HPDE6-E6E7 (cell line): ENCODE results near the gene COL1A1.

Source experiments
- DNase-seq: peaks from one replicate; pipeline ENCODE4 v3.0.0; 2011; ENCODE audit warnings: missing footprints; ENCODE audit errors: extremely low spot score

COL1A1 gene

DNA sequence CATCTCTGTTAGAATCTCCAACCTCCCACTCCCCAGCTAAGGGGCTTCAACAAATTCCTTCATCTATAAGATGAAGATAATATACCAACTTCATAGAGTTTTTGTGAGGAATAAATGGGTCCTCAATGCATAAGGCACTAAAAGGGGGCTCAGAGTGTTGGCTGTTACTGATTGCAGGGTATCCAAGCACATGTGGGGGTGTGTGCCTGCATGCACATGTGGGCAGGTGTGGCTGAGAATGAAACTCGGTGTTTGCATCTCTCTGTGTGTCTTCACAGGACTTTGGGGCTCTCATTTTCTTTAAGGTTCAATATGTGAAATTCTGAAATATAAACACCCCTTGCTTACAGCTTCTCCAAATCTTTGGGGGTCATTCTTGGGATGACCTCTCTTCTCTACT is 46.8 kb downstream of the COL1A1 start:
- no peak for DNase-seq

- DNase-seq: no peak
Measured at GRCh38 chr17:50153650-50154575, 47.5 kb downstream of the COL1A1 start.

DNA sequence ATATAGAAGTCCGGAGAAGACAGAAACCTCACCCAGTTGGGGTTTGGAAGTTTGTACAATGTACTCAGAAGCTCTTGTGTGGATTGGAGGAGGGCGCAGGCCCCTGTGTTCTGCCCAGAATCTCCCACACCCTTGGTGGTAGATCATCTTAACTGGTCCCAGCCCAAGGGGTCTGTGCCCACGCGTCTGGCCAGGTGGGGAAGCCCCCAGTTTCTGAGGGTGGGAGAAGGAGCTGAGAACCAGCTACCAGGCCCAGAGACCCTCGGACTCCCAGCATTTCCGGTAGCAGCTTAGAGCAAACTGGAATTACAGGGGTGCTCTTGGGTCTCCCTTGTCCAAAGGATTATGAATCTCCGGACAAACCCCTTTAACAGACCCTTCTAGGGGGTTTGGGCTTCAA is 48.7 kb downstream of the COL1A1 start:
- no peak for DNase-seq

DNA sequence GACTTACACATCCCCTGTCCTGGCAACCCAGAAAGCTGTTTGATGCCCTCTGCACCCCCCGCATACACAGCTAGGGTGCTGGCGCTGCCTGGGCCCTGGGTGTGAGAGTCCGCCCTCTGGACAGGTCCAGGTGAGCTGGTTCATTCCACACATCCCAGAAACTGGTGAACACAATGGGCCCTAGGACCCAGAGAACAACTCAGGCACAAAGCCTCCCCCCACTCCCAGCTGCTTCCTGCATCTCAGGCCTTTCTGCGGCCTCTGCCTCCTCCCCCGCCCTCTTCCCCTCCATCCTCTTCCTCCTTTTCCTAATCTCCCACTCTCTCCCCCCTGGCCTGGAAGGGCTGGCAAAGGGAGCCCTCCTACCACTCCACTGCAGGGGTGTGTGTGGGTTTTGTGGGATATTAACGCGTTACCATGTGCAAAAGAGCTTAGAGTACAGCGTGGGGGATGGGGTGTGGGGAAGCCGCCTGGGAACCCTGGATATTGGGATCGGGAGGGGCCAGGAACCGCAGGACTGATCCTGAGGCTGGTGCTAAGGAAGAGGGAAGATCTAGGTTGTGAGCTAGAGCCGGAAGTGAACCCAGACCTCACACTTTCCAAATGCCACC is 49.4 kb downstream of the COL1A1 start:
- DNase-seq: peak; percentile 95

- peak; percentile 97 for DNase-seq
Measured at GRCh38 chr17:50151041-50151936, 50.1 kb downstream of the COL1A1 start.

GRCh38 chr17:50150354-50151040 is 50.9 kb downstream of the COL1A1 start, which contains the start of gene PPP1R9B:
TSS of gene PPP1R9B (minus strand) at chr17:50150677. CDS start at chr17:50150513, 164 bp downstream.
- no peak for DNase-seq

DNA sequence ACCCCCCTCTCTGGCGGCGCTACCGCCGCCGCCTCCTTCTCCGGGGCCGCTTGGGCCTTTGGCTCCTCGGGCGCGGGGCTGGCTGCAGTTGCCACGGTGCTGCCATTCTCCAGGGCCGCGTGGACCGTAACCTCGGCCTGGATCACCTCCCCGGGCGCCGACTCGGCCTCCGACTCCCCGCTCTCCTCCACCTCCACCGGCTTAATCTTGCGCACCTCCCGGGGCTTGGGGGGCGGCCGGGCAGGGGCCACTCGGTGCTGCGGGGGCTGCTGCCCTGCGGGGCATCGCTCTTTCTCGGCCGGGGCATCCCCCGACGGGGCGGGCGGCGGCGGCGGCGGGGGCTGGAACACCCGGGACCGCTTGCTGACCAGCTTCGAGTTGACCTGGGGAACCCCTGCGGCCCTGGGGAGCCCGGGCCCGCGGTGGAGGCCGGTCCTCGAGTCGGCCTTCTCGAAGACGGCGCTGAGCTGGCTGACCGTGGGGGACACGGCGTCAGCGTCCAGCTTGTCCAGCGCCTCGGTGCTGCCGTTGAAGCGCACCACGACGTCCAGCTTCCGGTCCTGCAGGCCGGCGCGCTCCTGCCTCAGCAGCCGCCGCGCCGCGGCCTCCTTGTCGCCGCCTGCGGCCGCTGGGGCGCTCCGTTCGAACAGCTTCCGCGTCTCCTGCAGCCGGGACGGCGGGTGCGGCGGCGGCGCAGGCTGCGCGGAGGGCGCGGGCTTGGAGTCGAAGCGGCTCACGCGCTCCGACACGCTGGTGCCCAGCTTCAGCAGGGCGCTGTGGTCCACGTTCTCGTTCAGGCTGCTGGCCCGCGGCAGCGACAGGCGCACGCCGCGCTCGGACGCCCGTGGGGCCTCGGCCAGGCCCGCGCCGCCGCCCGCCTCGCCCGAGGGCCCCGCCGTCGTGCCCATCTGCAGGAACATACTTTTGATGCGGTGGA is 51.7 kb downstream of the COL1A1 start:
- DNase-seq: no peak

DNA sequence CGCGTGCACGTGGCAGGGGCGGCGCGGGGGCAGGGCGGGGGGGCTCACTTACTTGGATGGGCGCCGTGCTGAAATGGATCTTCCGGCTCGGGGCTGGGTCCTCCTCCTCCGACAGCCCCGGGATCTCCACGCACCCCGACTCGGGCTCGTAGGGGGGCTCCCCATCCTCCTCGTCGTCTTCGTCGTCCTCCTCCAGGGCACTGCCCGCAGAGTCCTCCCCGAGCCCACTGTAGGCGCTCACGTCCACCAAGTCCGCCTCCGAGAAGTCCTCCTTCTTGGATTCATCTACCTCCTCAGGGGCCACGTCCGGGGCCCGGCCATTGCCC is 52.4 kb downstream of the COL1A1 start:
- DNase-seq: no peak

DNA sequence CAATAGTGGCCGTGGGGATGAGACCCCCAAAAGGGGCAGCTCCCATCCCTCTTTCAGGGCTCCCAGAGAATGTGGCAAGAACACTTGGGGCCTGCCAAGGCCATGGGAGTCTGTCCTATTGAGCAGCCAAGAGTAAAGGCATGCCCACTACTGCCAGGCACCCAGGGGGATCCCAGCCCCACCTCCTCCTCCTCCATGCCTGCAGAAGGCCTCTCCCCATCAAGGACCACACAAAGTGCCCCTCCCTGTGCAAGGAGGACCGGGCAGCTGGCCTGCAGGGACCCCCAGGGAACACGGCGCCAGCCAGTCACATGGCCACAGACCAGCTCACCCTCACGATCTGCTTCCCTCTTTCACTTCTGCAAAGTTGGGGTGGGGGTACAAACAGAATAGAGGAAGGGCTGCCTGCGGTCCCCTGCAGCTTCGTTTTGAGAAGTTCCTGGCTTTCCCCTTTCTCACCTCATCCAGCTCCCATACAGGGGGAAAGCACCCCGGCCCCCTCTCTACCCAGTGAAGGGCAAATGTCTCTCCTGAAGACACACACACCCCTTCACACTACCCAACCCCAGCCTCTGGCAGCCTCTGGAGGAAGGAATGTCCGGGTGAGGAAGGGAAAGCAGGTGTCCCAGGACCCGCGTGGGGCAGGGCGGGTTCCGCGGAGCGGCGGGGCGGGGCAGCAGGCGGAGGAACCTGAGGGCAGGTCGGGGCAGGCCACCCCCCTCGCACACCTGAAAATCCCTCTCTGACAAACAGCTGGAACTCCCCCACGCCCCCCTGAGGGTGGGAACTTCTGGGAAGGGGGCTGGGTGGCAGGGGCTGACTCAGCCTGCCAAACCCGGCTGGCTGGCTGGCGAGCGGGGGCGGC is 53.0 kb downstream of the COL1A1 start:
- peak; percentile 84 for DNase-seq

GRCh38 chr17:50147841-50148225 is 53.6 kb downstream of the COL1A1 start:
- DNase-seq: no peak

DNA sequence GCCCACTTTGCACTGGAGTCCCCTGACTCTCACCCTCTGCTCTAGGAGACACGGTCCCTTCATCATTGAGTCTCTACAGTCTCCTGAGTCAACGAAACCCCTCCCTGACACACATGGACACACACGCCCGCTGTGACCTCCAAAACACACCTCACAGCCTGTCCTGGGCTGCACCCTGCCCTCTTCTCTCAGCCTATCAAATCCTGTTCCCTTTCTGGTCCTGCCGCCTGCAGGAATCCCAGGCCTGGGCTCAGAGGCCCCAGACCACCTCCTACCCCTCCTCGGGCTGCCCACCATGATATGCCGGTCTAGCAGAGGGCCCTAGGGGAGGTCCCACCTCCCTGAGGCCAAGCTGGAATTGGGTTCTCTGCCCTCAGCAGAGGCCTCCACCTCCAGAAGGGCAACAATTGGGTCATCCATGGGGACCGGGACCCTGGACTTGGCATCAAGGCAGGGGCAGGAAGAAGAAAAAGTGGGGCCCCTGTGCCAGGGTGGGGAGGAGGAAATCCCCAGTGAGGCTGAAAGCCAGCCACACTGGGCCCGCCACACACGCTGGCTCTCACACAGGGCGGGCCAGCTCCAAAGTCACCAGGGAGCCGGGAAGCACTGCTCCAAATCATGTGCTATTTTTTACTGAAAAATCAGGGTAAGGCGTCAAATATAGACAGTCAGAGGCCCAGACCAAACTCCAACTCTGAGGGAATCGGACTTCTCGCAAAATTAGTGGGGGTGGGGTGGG is 54.3 kb downstream of the COL1A1 start:
- no peak for DNase-seq

- no peak for DNase-seq
Measured at GRCh38 chr17:50146230-50146926, 55.1 kb downstream of the COL1A1 start.

- DNase-seq: no peak
Measured at GRCh38 chr17:50145532-50146229, 55.8 kb downstream of the COL1A1 start.

DNA sequence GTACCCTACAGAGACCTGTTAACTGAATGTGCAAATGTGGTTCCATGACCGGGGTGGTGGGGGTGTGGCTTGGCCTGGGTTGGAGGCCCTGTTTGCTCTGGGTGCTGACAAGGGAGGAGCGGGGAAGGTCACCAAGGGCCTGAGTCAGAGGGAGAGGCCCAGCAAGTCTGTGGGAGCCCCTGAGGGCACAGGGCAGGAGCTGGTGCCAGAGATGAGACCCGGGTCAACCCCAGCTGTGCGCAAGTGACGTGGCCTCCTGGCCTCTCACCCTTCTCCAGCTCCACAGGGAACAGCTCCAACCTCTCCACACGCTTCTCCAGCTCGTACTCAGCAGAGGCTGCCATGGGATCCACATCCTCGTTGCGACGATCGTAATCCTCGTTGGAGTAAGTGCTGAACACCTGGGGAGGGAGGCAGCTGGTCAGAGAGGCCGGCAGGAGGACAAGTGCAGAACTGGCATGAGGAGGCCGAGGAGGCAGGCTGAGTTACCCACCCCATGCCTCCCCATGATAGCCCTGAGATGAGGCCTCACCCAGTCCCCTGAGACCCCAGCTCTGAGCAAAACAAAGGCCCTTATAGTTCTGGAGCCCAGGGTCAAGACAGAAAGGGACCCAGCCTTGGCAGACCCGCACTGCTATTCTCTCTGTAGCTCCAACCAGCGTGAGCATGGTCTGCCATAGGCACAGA is 56.4 kb downstream of the COL1A1 start:
- no peak for DNase-seq

DNA sequence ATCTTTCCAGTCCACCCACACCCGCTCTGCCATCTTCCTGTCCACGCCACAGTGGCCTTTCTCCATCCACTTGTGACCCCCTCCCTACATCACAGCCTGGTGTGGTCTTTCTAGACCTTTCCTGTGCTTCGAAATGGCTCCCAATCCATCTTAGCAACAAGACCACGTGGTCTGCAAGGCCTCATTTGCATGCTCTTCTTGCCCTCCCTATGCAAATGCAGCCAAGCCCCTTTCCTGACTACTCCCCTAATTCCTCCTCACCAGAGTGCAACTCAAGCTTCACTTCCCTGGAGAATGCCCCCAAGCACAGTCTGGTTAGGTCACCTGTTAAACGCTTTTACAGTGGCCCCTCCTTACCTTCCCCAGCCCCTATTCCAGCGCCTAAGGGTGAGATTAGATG is 57.1 kb downstream of the COL1A1 start:
- DNase-seq: no peak

DNA sequence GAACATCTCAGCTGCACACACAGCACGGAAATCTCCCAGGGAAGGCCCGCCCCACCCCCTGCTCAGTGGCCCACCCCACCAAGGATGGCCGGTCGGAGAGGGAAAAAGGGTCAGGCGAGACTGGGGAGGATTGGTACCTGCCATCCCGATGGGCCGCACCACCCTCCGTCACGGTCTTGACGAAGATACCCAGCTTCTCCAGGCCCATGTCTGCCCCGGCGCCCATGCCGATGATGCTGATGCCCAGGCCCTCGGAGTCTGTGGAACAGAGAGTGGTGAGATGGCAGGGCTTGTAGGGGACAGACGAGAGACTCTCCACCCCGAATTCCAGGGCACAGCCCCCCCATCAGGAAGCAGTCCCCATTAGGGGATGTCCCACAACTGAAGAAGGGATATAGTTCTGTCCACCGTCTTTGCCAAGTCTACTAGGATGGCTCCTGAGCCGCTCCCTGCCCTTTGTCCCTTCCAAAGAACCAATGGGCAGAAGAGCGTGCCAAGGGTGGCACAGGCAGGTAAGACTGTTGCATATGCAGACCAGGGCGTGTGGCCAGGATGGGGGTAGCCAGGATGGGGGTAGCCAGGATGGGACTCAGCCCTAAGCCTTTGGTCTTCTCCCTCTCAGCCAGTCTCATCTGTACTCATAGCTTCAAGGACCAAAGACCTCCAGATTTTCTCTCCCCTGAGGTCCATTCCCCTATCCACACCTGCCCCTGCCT is 57.8 kb downstream of the COL1A1 start:
- no peak for DNase-seq
